Right lobe of liver (tissue), 6 donors: ENCODE results near the gene ITPKC. TPM values are rescaled to one million over a fixed set of nuclear protein-coding genes. Genes with fewer than 3 reads are reported as not detected.

ENCODE experiments used
- ATAC-seq, 4 donors: fragments of 200-7000 bp; cut with Tn5 transposase; one replicate each; pipeline ENCODE4 v1.9.1; 2020; ENCODE audit warnings: mild to moderate bottlenecking in 4 of 4, moderate library complexity in 4 of 4
- DNase-seq, 3 donors: peaks; one replicate each; pipeline ENCODE4 v3.0.0-alpha.2; 2020
- H3K27ac ChIP-seq, 3 donors: fragments of 200-600 bp; one replicate each; pipeline ENCODE4 v1.8.0; 2022
- H3K27me3 ChIP-seq, 2 donors: fragments of 200-600 bp; one replicate each; pipeline ENCODE4 v1.8.0; 2022
- H3K36me3 ChIP-seq, 4 donors: fragments of 200-600 bp; sonication (generic) in 1 of 4; one replicate each; pipeline versions ENCODE4 v1.5.1 to v1.8.0; 2017 to 2022; ENCODE audit warnings: control low read depth in 1 of 4
- H3K4me1 ChIP-seq, 4 donors: fragments of 200-600 bp; sonication (generic) in 1 of 4; one replicate each; pipeline versions ENCODE4 v1.5.1 to v1.8.0; 2017 to 2022; ENCODE audit warnings: control low read depth in 1 of 4
- H3K4me3 ChIP-seq, 3 donors: fragments of 200-600 bp; one replicate each; pipeline ENCODE4 v1.8.0; 2022
- H3K9me3 ChIP-seq, 4 donors: fragments of 200-600 bp; sonication (generic) in 1 of 4; one replicate each; pipeline versions ENCODE4 v1.5.1 to v1.8.0; 2017 to 2022; ENCODE audit warnings: control low read depth in 1 of 4
- POLR2A ChIP-seq: fragments of 450-650 bp; IDR thresholded peaks from one replicate; pipeline ENCODE4 v1.6.1; 2017; ENCODE audit warnings: antibody characterized with exemption, mild to moderate bottlenecking
- WGBS: methylation state at CpG from one replicate; pipeline ENCODE4 v1.1.6; 2018; ENCODE audit warnings: low coverage, low lambda C conversion rate; ENCODE audit not compliant: insufficient coverage; ENCODE audit errors: missing lambda C conversion rate; 5-methylcytosine and 5-hydroxymethylcytosine counted together
- intact Hi-C, 2 donors: fragments of 100-400 bp; cut with DNase I; formaldehyde crosslinking; loops; one replicate each; pipeline versions ENCODE4 v1.11.2 to v1.14.1; 2022
- total RNA-seq, 6 experiments: library from RNA; depleted of rRNA in 2 of 6; stranded (reverse); fragments of >200 nt in 2 of 6; fragmentation: NEBNext Ultra II Directional in 3 of 6; extraction: Animal tissue kit (Norgen Biotek cat#: 25700) in 3 of 6; gene quantifications; one replicate each; pipeline versions ENCODE4 v1.1.0 to v1.2.4, GENCODE V29; 2016 to 2023
- TF ChIP-seq, protein P1 (sequence below), 4 donors: fragments of 200-600 bp in 3 of 4; fragments of 450-650 bp in 1 of 4; IDR thresholded peaks; one replicate each; pipeline versions ENCODE4 v1.5.1 to v1.8.0; 2016 to 2022; ENCODE audit warnings: antibody characterized with exemption in 4 of 4, mild to moderate bottlenecking in 2 of 4
- donor health status: DM: no; HTN: yes; CAD: no.
- donor health status: DM: no; HTN: no; CAD: no.
- donor health status: DM: no; HTN: no; CAD: no.
- donor health status: DM: no; HTN: yes; CAD: no.
- donor health status: DM: no; HTN: yes; CAD: no.

The ITPKC gene
- total RNA-seq, 6 experiments from 2014 or later = 6.8 to 19.7 (median 11.1) TPM

DNA sequence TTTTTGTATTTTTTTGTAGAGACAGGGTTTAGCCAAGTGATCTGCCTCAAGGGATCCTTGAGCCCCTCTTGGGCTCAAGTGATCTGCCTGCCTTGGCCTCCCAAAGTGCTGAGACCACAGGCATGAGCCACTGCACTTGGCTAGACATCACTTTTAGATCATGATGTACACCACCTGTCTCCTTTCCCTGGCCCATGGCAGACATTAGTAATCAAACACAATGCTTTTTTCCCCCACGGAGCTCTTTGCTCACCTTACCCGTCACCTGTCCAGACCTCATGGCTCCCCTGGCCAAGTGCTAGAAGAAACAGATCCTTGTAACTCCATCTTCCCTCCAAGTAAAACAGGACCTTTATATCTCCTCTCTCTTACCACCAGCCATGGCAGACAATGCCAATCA, 44.9 kb upstream of the ITPKC start:
- DNase-seq (no peak), ATAC-seq (no peak)
- 100% methylated on average over 2 of the region's 2 CpGs for WGBS
- Histone ChIP-seq H3K4me3 (no peak overlapping the region), H3K27me3 (no peaks in the 10 kb centered on the region), H3K4me1 (no peaks in the 10 kb centered on the region), H3K27ac (no peak overlapping the region), H3K9me3 (no peaks in the 10 kb centered on the region), H3K36me3 (peaks cover 0 to 66% (median 4%) of the 10 kb centered on the region in 4 donors)
- no peak for TF ChIP-seq POLR2A
- TF ChIP-seq, protein P1, sequence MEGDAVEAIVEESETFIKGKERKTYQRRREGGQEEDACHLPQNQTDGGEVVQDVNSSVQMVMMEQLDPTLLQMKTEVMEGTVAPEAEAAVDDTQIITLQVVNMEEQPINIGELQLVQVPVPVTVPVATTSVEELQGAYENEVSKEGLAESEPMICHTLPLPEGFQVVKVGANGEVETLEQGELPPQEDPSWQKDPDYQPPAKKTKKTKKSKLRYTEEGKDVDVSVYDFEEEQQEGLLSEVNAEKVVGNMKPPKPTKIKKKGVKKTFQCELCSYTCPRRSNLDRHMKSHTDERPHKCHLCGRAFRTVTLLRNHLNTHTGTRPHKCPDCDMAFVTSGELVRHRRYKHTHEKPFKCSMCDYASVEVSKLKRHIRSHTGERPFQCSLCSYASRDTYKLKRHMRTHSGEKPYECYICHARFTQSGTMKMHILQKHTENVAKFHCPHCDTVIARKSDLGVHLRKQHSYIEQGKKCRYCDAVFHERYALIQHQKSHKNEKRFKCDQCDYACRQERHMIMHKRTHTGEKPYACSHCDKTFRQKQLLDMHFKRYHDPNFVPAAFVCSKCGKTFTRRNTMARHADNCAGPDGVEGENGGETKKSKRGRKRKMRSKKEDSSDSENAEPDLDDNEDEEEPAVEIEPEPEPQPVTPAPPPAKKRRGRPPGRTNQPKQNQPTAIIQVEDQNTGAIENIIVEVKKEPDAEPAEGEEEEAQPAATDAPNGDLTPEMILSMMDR (IDR thresholded peaks at IDR 0.05) = no peak
- intact Hi-C loops = no loop called here

DNA sequence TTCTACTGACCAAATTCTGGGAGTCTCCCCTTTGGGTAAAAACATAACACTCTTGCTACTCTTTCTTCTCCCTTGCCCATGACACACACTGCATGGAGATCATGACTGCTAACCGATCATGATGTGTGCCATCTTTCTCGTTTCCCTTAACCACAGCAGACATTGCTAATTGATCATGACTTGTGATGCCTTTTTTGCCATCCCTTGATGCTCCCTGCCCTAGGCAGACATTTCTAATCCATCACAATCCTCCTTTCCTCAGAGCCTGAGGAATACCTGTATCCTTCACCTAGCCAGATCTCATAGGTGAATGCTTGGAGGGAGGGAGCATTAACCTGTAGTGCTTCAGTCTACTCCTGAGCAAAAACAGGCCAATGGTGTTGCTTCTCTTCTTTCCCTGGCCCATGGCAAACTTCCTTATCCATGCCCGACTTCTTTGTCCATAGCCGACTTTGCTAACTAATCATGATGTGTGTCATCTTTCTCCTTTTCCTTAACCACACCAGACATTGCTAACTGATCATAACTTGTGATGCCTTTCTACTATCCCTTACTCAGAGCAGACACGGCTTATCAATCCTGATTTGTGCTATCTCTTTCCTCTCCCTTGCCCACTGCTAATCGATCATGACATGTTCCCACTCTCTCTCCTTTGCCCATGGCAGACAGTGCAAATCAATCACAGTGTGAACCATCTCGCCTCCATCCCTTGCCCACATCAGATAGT, 44.2 kb upstream of the ITPKC start:
- intact Hi-C loops = no loop called here
- DNase-seq (no peak), ATAC-seq (no peak)
- Histone ChIP-seq H3K4me3 (no peak overlapping the region), H3K9me3 (no peaks in the 10 kb centered on the region), H3K4me1 (no peaks in the 10 kb centered on the region), H3K27me3 (no peaks in the 10 kb centered on the region), H3K27ac (no peak overlapping the region), H3K36me3 (peaks cover 0 to 73% (median 4%) of the 10 kb centered on the region in 4 donors)
- TF ChIP-seq POLR2A = no peak
- TF ChIP-seq, protein P1 (IDR thresholded peaks at IDR 0.05) = no peak
- WGBS = 88% methylated on average over 3 of the region's 7 CpGs

DNA sequence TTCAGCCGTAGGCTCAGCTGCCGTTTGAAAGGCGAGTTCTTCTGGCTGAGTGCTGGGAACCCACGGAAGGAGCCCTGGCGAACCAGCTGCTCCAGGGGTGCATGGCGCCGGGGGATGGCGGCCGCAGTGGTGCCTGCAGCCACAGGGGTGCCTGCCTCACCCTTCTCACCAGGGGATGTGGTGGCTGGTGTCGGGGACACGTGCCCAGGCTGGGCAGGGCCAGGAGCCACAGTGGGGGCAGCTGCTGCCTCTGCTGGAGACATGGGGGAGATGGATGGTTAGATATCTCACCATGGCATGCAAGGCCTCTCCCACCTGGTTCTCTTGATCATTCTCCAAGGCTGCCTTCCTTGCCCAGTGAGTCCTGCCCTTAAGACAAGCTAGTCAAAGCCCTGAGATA, 43.5 kb upstream of the ITPKC start:
- H3K4me3 ChIP-seq = no peak overlapping the region
- H3K4me1 ChIP-seq = no peaks in the 10 kb centered on the region
- H3K9me3 ChIP-seq = no peaks in the 10 kb centered on the region
- no peak for TF ChIP-seq POLR2A
- TF ChIP-seq, protein P1 (IDR thresholded peaks at IDR 0.05) = no peak
- WGBS = 93% methylated on average over 3 of the region's 11 CpGs
- H3K36me3 ChIP-seq = peaks cover 0 to 75% (median 4%) of the 10 kb centered on the region in 4 donors
- DNase-seq = no peak
- no peak for ATAC-seq
- intact Hi-C loops = no loop called here
- H3K27ac ChIP-seq = no peak overlapping the region
- no peaks in the 10 kb centered on the region for H3K27me3 ChIP-seq

DNA sequence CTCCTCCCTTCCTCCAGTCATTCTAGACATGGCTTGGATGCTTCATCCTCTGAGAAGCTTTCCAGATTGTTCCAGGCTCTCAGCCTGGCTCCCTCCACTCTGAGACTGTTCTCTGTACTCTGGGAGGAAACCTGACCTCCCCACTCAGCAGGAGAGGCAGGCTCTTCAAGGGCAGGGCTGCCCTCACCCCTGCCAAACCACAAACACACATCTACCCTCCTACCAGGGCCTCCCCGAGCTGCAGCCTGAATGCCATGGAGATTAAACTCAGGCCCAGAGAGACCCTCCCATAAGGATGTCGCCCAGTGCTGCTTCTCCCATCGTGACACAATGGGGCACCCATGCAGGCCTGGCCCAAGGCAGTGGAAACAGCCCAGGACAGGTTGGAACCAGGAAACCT, 42.6 kb upstream of the ITPKC start:
- no peak for ATAC-seq
- Histone ChIP-seq H3K4me3 (no peak overlapping the region), H3K4me1 (no peaks in the 10 kb centered on the region), H3K9me3 (no peaks in the 10 kb centered on the region), H3K27ac (no peak overlapping the region), H3K27me3 (no peaks in the 10 kb centered on the region), H3K36me3 (peaks cover 0 to 81% (median 4%) of the 10 kb centered on the region in 4 donors)
- DNase-seq = no peak
- TF ChIP-seq, protein P1 (IDR thresholded peaks at IDR 0.05) = no peak
- no peak for TF ChIP-seq POLR2A
- WGBS = 83% methylated on average over 1 of the region's 3 CpGs
- intact Hi-C loops = no loop called here
